OCI-LY3 (cell line): Measurements from ENCODE around the gene HIP1R.

Experiments used
- EZH2phosphoT487 ChIP-seq: fragments of 200-600 bp; shearing (Covaris generic); IDR thresholded peaks from 2 replicates; pipeline ENCODE4 v1.6.1; 2018; ENCODE audit warnings: antibody characterized with exemption, mixed run types, low read depth
- TF ChIP-seq, protein P1 (sequence below): fragments of 200-600, 300-600 bp; sonication (generic); IDR thresholded peaks from 2 replicates; pipeline ENCODE4 v1.5.1; 2014; ENCODE audit warnings: antibody characterized with exemption, low read length, low read depth

GRCh38 chr12:122886161-122886560 is 50.9 kb downstream of the HIP1R start:
- TF ChIP-seq, protein P1, sequence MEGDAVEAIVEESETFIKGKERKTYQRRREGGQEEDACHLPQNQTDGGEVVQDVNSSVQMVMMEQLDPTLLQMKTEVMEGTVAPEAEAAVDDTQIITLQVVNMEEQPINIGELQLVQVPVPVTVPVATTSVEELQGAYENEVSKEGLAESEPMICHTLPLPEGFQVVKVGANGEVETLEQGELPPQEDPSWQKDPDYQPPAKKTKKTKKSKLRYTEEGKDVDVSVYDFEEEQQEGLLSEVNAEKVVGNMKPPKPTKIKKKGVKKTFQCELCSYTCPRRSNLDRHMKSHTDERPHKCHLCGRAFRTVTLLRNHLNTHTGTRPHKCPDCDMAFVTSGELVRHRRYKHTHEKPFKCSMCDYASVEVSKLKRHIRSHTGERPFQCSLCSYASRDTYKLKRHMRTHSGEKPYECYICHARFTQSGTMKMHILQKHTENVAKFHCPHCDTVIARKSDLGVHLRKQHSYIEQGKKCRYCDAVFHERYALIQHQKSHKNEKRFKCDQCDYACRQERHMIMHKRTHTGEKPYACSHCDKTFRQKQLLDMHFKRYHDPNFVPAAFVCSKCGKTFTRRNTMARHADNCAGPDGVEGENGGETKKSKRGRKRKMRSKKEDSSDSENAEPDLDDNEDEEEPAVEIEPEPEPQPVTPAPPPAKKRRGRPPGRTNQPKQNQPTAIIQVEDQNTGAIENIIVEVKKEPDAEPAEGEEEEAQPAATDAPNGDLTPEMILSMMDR, result no peak
- no peak for TF ChIP-seq EZH2phosphoT487
